Prostate gland (tissue), 2 donors: ENCODE measurements around the gene UBE2R2.

Source experiments
- POLR2AphosphoS5 ChIP-seq: sonication (generic); formaldehyde crosslinking; IDR thresholded peaks from one replicate; pipeline ENCODE4 v1.6.1; 2017; ENCODE audit warnings: antibody characterized with exemption
- TF ChIP-seq, protein P1 (sequence below), 4 experiments: fragments of 200-600 bp in 2 of 4; fragments of 450-650 bp in 2 of 4; sonication (generic) in 2 of 4; IDR thresholded peaks; 1 replicate in 3 of 4; 2 replicates in 1 of 4; pipeline ENCODE4 v1.5.1; 2016 to 2019; ENCODE audit warnings: antibody characterized with exemption in 4 of 4, mild to moderate bottlenecking in 2 of 4, moderate library complexity in 2 of 4

DNA sequence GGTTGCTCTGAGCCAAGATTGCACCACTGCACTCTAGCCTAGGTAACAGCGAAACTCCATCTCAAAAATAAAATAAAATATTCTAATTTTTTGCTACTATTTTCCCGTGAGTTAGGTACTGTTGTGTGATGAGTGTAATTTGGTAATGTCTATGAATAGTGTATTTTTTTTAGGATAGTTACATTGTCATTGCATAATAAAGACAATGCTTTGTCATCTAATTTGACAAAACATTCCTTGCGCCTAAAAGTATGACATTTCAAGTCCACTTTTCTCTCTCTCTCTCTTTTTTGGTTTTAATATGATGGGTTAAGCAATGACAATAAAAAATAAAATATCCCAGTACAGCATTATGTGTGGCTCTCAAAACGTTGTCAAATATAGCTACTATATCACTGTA is 29.3 kb downstream of the UBE2R2 start:
- TF ChIP-seq, protein P1, sequence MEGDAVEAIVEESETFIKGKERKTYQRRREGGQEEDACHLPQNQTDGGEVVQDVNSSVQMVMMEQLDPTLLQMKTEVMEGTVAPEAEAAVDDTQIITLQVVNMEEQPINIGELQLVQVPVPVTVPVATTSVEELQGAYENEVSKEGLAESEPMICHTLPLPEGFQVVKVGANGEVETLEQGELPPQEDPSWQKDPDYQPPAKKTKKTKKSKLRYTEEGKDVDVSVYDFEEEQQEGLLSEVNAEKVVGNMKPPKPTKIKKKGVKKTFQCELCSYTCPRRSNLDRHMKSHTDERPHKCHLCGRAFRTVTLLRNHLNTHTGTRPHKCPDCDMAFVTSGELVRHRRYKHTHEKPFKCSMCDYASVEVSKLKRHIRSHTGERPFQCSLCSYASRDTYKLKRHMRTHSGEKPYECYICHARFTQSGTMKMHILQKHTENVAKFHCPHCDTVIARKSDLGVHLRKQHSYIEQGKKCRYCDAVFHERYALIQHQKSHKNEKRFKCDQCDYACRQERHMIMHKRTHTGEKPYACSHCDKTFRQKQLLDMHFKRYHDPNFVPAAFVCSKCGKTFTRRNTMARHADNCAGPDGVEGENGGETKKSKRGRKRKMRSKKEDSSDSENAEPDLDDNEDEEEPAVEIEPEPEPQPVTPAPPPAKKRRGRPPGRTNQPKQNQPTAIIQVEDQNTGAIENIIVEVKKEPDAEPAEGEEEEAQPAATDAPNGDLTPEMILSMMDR (IDR thresholded peaks at IDR 0.05) = no peak
- no peak for TF ChIP-seq POLR2AphosphoS5
